Activated T-cell treated with anti-CD3 and anti-CD28 coated beads, Interleukin-2, amount 50 U/mL, for 48 hours (primary cell): Measurements from ENCODE around the gene MBTPS1.

ENCODE experiments used
- DNase-seq, 2 experiments: peaks; one replicate each; pipeline ENCODE4 v3.0.0-alpha.2; 2020

The MBTPS1 gene

DNA sequence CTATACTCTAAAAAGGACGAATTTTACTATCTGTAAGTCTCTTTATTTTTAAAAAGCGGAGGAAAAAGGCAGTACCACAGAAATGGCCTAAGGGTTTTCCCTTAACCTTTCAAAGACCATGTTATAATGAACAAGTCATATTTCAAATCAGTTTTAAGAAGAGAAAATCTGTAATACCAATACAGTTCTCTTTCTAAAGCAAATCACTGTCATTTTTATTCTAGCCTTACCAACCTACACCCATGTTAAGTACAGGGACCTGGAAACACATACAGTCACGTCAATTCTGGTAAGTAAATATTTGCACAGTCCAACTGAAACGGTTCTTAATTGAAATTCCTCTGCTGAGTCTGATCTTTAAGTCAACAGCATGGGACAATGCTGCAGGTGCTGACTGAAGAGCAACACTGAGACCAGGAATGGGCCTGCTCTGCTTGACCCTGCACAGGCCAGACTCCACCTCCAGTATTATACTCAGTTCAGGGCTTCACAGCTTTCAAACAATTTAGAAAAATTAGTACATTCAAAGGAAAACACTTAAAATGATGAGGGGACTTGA is 20.2 kb downstream of the MBTPS1 start:
- DNase-seq: no peak

DNA sequence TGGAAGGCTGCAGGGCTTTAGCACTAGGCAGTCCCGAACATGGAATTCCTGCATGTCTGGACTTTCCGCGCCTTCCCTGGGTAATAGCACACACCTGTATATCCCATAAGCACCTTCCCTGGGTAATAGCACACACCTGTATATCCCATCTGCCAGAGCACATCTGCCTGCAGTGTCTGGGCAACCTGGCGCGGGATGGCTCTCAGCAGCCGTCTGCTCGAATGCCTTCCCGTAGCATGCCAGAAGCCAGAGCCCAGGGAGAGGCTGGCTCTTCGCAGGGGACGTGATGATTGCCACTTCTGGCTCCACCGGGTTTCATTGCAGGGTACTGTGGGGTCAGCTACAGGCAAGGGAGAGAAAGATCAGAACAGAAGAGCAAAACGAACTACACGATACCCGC is 21.3 kb downstream of the MBTPS1 start:
- no peak for DNase-seq

DNA sequence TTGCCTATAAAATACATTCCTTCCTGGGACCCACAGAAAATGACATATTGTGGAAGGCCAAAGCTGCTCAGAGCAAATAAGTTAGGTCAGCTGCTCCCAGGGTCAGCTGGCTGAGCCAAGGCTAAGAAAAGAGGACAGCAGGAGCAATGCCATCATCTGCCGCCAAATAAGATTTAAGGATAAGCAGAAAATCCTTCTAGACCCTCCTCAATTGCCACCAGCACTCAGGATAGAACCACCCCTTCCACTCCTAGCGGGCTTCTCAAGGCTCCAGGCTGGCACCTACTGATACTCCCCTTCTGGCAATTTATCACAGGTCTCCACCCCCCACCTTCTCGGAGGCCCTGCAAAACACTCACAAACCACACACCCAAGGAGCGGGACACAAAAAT is 22.9 kb downstream of the MBTPS1 start:
- DNase-seq: no peak

DNA sequence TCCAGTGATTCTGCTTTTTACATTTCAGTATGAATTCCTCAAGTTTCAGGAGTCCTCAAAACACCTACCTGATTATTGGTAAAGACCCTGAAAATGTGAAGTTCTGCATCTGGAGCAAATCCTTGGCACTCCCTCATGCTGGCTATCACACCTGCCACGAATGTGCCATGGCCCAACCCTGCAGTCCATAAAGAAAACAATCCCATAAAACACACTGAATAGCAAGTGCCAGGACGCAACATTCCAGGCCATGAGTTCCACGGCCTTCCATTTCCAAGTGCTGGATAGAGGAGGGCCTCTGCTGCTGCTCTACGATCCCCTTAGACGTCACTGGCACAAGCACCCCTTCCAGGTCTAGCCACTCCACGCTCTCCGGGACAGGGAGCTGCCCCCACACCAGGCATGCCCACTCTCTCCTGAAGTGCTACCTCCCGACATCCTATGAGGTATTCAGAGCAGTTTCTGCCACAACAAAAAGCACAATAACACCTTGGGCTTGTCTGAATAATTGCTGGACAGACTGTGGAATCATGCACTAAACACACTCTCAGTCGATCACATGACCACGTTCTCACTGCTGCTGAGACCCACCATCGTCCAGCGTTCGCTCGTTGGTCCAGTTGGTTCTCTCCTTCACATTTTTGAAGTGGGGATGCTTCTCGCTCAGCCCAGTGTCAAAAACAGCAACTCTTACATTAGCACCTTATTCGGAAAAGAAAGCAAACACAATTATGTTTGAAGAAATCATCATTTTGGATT is 23.4 kb downstream of the MBTPS1 start:
- DNase-seq: no peak

DNA sequence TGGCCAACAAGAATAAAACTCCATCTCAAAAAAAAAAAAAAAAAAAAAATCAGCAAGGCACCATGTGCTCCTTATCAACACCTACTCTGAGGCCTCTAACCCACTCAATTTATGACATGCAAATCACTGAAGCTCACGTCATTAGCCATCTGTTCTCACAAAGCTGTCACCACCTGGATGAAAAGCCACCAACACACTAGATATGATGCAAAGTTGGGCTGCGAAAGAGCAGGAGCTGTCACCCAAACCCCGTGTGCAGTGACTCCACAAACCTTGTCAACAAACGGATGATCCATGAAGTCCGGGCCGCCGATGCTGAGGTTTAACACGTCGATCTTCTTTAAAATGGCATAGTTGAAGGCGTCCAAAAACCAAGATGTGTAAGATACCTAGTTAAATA is 25.3 kb downstream of the MBTPS1 start:
- DNase-seq: no peak

DNA sequence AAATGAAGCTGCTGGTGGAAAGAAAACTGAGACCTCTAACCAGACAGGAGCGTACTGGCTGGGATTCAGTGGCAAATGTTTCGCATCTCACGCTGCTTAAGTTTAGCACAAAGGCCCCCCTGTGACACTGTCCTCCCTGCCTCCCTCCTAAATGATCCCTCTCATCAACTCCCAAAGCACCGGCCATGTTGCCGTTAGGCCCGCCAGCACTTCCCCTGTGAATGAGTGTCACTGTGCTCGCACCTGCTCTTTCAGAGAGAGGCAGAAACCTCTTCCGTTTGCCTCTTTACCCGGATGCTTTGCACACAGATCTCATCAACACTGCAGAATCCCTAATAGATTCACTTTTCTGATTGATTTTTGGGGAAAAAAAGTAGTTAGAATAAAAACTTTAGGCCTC is 26.5 kb downstream of the MBTPS1 start:
- DNase-seq: no peak

DNA sequence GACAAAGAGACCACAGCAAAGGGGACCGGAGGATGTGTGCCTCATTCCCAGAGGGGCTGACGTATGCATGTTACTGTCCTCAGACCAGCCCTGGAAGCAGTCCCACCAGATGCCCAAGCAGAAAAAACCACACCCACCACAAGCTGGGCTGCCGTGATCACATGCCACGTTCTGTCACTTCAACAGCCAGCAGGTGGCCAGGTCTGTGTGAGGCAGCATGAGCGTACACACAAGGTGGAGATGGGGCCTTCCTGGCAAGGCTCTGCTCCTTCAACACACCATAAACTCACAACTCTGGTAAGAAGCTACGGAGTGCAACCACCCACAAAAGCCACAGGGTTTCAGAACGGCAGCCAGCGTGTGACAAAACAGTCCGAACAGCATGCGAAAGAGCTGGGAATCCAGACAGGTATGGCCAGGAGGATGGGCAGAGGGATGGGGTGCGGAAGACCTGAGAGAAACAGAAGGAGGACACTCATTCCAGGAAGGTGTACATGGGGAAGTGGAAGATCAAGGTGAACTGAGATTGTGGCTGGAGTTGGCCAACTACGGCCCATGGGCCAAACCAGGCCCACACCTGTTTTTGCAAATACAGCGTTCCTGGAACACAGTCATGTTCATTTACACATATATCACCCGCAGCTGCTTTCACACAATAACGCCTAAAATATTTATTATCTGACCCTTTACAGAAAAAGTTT is 27.9 kb downstream of the MBTPS1 start:
- peak; percentile 73 to 75 for DNase-seq

DNA sequence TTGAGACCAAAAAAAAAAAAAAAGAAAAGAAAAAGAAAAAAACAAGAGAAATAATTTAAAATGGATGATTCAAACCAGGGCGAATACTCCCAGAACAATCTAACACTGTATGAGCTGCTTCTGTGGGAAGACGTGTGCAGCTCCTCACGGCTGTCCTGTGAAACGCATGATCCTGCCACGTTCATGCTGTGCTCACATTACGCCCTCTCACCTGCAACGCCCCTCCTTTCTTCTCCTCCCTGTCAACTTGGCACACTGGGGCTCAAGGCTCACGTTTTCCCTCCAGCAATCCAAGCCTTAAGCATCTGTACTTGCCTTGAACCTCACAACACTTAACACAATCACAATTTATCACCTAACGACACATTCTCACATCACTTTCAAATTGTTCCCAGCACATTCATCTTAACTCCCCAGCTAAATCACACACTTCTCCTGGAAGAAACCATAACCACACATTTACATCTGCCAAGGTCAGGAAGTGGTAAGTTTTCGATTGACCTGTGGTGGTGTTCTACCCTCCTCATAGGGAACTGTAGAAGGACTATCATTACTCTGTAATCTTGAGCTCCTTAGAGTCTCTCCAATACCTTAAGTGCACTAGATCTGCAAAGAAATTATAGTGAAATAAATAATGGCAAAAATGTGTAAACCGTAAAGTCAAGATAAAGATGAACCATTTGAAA is 29.1 kb downstream of the MBTPS1 start:
- DNase-seq: no peak

DNA sequence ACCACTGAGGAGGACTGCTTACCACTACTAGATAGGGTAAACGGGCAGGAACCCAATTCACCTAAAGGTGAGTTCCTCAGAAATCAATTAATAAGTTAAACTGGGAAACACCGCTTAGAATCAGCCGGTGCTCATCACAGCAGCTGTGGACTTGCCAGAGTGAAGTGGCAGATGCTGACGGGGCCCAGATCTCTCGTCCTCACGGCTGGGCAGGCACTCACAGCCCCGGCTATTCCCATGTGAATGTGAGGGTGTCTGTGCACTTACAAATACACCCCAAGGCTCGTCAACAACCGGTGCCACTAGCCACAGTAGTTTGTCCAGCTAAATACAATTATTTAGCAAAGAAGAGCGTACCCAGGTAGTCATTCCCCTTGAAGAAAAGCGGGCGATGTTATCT is 29.7 kb downstream of the MBTPS1 start:
- DNase-seq: no peak

DNA sequence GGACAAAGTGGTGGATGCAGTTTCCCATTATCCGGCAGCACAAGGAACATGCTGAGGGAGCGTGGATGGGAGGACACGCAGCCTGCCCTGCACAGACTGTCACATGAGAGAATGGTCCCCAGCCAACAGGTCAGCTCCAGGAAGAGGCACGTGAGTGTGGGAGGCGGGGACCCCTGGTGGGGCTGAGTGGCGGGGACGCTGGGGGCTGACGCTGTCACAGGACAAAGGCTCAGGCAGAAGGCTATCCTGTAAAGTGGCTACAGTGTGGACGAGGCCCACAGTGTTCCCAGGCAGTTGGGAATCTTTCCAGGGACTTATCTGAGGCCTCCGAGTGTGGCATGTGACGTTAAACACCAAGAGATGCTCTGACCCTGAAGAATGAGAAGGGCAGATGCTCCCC is 30.4 kb downstream of the MBTPS1 start:
- no peak for DNase-seq

DNA sequence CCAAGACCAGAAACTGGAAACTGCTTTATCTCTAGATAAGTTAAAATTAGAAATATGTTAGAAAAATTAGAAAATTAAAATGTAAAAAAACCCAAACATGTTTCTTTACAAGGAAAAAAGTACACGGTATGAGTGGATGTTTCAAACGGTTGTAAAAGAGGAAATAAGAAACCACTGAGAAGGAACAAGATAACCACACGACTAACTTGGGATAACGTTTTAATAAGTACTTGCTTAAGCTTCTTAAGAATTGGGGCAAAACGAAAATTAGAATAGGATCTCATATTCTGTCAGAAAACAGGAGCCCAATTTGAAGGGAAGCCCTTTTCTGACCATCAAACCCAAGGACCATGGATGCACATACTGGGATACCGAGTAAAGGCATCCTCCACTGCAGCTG is 31.0 kb downstream of the MBTPS1 start:
- no peak for DNase-seq

DNA sequence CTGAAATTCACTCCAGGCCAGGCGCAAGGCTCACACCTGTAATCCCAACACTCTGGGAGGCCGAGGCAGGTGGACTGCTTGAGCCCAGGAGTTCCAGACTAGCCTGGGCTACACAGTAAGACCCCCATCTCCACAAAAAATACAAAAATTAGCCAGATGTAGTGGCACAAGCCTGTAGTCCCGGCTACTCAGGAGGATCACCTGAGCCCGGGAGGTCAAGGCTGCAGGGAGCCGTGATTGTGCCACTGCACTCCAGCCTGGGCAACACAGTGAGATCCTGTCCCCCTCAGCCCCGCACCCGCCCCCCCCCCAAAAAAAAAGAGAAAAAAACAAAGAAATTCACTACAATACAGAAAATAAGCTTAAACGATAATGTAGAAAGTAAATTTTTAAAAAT is 31.5 kb downstream of the MBTPS1 start:
- no peak for DNase-seq

DNA sequence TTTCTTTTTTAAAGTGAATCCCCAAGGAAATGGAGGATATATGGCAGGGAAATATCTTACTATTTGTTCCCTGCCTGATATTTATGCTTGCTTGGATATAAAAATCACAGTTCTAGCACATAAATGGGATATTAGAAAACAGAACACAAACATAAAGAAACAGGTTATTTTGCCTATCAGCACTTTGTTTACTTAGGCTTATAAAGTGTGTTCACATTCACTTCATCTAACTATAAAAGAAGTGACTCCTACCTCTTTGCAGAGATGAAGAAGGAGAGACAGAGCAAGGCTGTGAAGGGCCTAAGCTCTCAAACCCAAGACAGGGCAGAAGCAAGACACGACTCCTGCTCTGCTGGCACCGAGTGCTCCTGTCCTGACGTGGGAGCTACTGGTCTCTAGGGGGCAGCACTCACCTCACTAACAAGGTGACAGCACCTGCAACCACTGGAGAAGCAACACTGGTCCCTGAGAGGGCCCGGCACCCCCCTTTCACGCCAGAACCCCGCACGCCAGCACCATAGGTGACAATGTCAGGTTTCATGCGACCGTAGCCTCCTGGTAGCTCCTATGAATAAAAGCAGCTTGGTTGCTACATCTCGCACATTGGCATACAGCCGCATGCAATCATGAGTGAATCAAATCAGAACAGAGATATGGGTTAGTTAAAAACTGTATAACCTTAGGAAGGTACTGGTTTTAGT is 32.0 kb downstream of the MBTPS1 start:
- peak; percentile 77 for DNase-seq

DNA sequence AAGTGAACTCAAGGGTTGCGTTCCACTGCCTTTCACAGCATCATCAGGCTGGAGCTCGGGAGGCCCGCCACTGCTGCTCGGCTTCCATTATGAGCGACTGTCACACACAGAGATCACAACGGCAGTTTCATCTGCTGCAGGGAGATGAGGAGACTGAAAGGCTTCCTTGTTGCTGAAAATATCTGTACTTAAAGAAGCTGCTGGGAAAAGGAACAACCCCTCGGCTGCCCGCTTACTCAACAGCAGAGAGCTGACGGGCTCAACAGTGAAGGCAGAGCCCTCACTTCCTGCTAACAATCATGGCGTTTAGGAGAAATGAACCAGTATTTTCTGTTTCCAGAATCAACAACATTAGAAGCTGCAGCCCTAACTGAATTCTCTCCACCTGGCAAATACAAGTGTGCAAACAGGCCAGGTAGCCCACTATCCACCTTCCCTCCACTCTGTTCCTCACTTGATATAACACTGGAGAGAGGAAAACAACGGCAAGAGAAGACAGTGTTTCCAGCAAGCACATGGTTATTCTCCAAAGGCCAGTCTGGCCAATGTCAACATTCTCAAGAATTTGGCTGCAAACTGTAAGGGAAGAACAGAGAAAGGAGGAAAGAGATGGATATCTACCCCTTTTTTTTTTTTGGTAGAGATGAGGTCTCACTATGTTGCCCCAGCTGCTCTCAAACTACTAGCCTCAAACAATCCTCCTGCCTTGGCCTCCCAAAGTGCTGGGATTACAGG is 33.7 kb downstream of the MBTPS1 start:
- no peak for DNase-seq

DNA sequence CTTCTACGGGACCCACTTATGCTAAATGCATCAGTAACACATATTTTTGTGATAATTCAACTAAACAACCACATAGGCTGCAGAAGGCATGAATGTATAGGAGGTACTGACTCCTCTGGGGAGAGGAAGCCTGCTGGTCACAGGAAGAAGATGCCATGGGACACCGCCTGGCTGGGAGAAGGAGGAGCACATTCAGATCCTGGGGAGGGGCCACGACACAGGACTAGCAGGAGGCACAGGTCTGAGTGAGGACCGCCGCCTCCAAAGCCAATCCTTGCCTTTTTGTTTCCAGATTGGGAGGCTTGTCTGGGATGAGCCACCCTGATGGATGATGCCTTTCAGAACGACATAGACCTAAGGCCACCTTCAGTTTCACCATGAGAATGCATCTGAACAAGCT is 34.6 kb downstream of the MBTPS1 start:
- no peak for DNase-seq

DNA sequence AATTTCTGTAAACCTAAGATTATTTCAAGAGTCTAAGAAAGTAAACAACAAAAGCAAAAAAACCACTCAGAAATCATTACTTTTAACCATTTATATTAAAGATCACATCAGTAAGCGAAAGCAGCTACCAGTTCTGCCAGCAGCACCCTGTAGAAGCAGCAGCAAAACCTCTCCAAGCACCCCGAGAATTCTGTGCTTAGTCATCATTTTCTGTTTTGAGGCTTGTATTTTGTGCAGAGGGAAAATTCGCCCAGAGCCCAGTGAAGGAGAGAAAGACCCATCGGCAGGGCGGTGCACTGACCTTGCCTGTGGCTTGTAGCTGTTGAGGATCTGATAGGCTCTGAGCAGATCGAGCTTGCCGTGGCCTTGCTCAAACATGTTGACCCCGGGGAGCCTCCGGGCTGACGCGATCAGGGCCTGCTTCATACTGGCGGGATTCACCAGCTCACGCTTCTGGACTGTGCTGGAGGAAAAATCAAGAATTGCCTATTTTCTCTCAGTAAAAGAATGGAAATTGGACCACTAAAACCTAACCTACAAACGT is 35.2 kb downstream of the MBTPS1 start:
- DNase-seq: no peak

DNA sequence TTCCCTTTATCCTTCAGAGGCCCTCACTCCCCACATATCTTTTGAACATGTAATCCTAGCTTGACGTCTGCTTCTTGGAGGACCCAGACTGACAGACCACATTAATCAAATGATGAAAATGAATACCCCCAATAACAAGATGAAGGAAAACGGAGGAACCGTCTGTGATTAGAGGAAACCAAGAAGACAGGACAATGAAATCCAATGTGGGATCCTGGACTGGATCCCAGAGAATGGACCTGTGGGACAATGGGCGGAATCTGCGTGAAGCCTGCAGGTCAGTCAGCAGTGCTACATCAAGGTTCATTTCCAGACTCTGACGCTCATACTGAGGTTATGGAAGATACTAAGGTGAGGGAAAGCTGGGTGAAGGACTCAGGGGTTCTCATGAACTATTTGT is 35.9 kb downstream of the MBTPS1 start:
- DNase-seq: no peak

DNA sequence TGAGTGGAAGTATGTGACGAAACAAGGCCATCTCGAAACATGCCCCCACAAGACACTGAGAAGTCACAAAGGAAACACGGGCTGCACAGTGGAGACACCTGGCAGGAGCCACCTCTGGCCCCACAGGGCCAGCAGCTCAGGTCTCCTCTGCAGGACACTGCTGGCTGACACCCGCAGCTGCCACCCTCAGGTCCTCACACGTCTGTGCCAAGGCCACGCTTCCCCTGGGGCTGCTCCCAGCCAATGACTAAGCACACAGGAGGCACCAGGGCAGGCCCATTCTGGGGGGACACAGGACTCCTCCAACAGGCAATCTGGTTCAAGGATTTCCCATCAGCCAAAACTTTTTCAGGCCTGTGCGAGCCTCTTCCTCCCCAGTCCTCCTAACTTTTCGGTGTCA is 36.4 kb downstream of the MBTPS1 start:
- no peak for DNase-seq

DNA sequence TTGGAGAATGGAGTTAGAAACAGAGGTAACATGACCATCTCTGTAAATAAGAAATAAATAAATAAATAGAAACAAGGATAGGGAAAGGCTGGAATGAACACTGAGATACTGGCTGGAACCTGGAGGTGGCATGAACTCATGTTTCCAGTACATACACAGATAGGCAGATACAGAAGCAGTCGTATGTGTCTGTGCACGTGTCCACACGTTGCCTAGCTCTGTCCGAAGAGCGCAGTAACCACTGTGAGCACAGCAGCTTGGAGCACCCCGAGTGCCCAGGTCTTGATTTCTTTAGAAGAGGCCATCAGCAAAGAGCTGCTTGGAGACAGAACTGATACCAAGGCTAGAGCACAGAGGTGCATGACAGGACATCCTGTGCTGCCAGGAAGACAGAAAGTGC is 37.1 kb downstream of the MBTPS1 start:
- no peak for DNase-seq

DNA sequence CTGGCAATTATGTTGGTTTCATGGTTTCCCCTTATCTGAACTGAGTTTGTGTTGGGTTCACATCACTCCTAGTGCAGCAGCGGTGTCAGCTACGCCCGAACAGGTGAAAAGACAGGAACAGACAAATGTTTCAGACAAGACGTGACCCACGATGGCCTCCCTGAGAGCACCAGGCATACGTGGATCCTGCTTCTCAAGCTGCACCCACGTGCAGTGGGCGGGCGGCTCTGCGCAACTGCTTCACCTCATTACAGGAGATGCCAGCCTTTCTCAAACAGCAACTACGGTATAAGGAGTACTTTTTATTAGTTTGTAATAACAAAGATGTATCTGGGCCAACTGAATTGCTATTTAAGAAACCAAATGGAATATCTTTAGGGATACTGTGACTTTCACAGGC is 41.4 kb downstream of the MBTPS1 start:
- DNase-seq: no peak

DNA sequence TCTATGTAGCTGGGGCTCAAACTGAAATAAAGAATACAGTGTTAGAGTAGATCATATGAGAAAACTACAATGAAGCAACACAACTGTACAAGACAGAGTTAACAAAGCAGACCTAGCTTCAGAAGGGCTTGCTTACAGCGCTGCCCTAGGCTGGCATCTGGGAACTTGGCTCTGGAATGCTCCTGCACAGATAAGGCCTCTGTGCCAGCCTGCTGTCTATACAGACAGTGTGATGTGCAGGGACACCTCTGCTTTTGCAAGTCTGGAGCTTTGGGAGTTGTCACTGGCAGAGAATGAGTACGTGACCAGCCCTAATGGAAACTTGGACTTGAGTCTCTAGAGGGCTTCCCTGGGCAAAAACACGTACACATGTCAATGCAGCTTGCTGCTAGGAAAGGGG is 42.0 kb downstream of the MBTPS1 start:
- DNase-seq: no peak

DNA sequence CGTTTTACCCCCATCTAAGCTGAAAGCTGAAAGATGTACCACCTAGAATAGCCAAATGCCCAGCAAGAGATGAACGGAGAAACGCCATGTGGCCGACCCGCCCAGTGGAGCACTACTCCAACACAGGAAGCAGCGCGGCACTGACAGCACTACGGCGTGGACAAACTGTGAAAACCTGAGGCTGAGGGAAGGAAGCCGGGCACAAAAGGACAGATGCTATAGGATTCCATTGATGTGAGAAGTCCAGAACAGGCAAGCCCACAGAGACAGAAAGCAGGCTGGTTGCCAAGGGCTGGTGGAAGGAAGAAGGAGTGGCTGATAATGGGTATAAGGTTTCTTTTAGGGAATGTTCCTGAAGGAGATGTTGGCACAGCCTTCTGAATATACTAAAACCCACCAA is 44.7 kb downstream of the MBTPS1 start:
- no peak for DNase-seq
